Measurements from ENCODE around the gene ZCCHC9. TPM values are rescaled to one million over a fixed set of nuclear protein-coding genes. Genes with fewer than 3 reads are reported as not detected.

The ZCCHC9 gene
- total and polyA plus RNA-seq, 2 donors (not counting 1 experiment from before 2014, with no cell fraction given): 8.8 to 23.0 TPM

DNA sequence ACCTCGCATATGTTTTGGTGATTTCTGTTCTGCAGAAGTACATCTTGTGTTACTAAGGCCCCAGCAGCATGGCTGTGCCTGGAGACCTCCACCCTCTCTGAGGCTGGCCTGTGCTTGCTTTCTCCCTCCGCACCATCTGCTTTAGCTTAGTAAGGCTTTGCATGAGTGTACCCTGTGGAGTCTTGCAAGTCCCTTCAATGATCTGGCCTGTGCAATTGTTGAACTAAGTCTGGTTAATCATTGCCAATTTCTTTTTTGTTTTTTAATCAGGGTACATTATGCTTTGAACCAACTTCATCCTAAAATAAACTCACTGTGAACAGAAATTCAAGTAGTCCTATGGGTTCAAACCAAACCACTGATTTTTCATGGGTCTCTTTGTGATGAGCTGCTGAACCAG, 60.2 kb downstream of the ZCCHC9 start:
- no peak for TF ChIP-seq EZH2 (IDR thresholded peaks at IDR 0.05; ENCODE audit: borderline replicate concordance, insufficient read depth, low read depth, low read length, poor library complexity, severe bottlenecking)
- no peak for ATAC-seq (ENCODE audit: low read depth)
- Histone ChIP-seq H3K9ac (ENCODE audit: low read length) (no peak overlapping the region), H3K9me3 (ENCODE audit: control extremely low read depth in 1 of 3, control insufficient read depth in 2 of 3, insufficient read depth in 1 of 3, low read length in 2 of 3) (no peaks in the 10 kb centered on the region), H3K4me2 (replicated peaks; ENCODE audit: low read depth, low read length, poor library complexity, severe bottlenecking) (no peak overlapping the region), H3K27me3 (replicated peaks in 1 of 4; ENCODE audit: control extremely low read depth in 1 of 4, control insufficient read depth in 3 of 4, insufficient read depth in 4 of 4, low read length in 3 of 4) (peaks cover 0 to 3% (median 0%) of the 10 kb centered on the region in 4 experiments), H3K4me1 (ENCODE audit: control insufficient read depth in 2 of 2, insufficient read depth in 2 of 2, low read length in 2 of 2) (no peaks in the 10 kb centered on the region), H3K27ac (ENCODE audit: low read length in 2 of 2) (no peak overlapping the region), H4K20me1 (ENCODE audit: control insufficient read depth, insufficient read depth, low read length, poor library complexity, severe bottlenecking) (no peaks in the 10 kb centered on the region), H2AFZ (ENCODE audit: insufficient read depth, low read depth, low read length, poor library complexity, severe bottlenecking) (no peak overlapping the region), H3K4me3 (ENCODE audit: control extremely low read depth in 1 of 5, extremely low read depth in 1 of 5, insufficient read depth in 1 of 5, low read depth in 2 of 5, low read length in 4 of 5) (no peak overlapping the region), H3K79me2 (ENCODE audit: control insufficient read depth, insufficient read depth, low read length) (no peaks in the 10 kb centered on the region), H3K36me3 (replicated peaks in 1 of 2; ENCODE audit: control extremely low read depth in 1 of 2, control insufficient read depth in 1 of 2, extremely low read depth in 1 of 2, insufficient read depth in 2 of 2, low read length in 1 of 2) (no peaks in the 10 kb centered on the region)
- intact Hi-C loops (cut with micrococcal nuclease): no loop called here
- peaks cover 9% of the 10 kb centered on the region for H3K27me3 Mint-ChIP-seq
- no peak overlapping the region for H3K27ac Mint-ChIP-seq
- H3K9me3 Mint-ChIP-seq (ENCODE audit: insufficient read depth): no peaks in the 10 kb centered on the region
- no peaks in the 10 kb centered on the region for H3K4me1 Mint-ChIP-seq
- ChIA-PET CTCF (no interaction called here), POLR2A (no interaction called here)
- H3K4me3 Mint-ChIP-seq: no peak overlapping the region
- 95% methylated on average over 2 of the region's 2 CpGs for WGBS (ENCODE audit: insufficient coverage)
- DNase-seq: no peak

Other genes with a start within 250 kb of the ZCCHC9 start
- not detected in 2 replicates for gene CKMT2, start 68.3 kb upstream of the ZCCHC9 start, total RNA-seq
- gene CKMT2, start 68.3 kb upstream of the ZCCHC9 start, polyA plus RNA-seq: not detected in 2 replicates
- gene ACOT12, start 92.5 kb downstream of the ZCCHC9 start, total RNA-seq: not detected in 2 replicates
- 0.06 TPM in 1 of 2 replicates, not detected in the other for gene ACOT12, start 92.5 kb downstream of the ZCCHC9 start, polyA plus RNA-seq

All from B cell (primary cell).